ENCODE data around the gene SPATA1.
"Not testable (repeated sequence)": the region's sequence is repeated elsewhere in the genome, so short reads cannot be mapped to it uniquely, and the experiment has no call there.

Gene SPATA1

DNA sequence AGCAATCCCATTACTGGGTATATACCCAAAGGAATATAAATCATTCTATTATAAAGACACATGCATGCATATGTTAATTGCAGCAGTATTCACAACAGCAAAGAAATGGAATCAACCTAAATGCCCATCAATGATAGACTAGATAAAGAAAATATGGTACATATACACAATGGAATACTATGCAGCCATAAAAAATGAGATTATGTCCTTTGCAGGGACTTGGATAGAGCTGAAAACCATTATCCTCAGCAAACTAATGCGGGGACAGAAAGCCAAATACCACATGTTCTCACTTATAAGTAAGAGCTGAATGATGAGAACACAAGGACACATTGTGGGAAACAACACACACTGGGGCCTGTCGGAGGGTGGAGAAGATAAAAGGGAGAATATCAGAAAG, 88.8 kb downstream of the SPATA1 start:
- DNase-seq (ENCODE audit: low spot score), result not testable (repeated sequence)

DNA sequence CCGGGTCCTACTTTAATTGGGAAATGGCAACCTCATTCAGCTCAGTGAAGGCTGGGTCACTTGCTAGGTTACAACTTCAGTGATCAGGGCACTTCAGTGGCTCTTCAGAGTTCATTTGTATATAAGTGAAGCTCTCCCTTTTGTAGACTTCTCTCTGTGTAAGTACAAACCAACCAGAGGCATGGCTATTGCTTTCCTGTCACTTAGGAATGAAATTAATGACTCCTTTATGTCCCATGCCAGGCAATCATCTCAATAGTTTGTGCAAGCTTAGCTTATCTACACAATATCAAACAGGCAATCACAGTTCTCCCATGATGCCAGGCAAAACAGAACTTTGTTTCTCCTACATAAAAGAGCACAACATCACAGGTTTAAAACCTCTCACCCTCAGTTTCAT, 90.8 kb downstream of the SPATA1 start:
- DNase-seq (ENCODE audit: low spot score), result no peak

DNA sequence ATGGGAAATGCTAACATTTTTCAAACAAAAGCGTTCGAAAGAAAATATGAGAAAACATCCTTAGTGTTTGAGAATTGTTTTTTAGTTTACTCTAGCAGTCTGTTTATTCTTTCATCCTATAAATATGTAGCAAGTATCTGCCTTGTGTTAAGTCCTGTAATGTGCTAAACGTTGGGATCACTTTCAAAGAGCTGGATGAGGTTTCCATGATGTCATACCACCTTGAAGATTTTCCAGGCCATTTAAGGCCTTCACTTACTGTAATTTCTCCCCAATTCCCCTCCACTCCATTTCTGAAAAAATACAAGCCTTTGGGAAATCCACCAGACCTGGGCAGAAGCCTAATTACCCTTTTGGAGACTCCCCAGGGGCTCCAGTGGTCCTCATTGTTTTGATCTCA, 92.2 kb downstream of the SPATA1 start:
- no peak for DNase-seq (ENCODE audit: low spot score)

DNA sequence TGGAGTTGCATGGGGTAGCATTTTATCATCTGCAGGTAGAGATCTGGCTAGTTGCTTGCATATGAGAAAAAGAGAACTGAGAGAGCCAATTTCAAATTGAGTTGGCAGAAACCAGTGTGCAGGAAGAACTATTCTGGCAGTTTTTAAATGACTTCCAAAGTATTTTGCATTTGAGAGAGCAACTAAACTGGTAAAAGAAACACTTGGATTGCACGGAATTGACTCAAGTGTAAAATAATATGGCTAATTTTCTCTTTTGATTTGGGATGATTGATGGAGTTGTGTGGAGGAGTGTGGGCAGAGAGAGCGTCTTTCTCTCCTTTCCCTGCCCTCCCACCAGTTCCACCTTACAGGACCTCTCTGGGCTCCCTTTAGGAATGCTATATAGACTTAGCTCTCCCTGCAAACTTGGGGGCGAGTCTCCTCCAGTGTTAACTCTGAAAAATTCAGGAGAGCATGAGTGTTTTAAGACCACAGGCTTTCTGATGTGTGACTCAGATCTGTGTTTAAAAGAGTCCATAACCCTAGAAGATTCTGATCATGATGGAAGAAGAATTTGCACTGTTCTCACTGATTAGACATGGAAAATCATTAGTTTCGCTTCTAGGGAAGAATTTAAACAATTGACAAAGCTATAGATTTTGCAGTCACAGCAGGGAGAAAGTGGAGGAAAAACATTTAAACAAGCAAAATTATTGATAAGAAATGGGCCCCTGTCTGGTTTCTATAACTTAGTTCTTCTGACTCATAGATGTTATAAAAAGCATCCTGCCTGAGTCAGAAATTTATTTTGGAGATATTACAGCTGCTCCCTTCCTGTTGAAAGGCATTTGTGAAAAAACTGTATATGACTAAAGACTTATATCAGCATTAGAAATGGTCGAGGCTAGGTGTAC, 92.9 kb downstream of the SPATA1 start:
- DNase-seq (ENCODE audit: low spot score), result no peak

DNA sequence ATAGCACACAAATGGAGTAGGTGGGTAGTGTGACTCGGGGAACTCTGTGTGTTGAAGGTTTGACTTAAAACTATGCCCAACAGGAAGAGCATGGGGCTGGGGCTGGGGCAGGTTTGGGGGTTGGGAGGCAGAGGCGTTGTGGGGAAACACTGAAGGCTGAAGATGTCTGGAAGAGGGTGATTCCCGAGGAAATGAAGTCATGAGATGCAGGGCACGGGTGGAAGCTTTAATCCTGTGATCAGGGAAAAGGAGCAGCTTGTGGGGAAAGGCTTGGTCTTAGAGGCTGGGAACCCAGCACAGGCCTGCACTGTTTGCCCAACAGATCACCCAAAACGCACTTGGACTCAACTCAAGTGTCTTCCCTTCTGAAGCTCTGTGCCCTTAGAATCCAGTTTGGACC, 94.6 kb downstream of the SPATA1 start:
- DNase-seq (ENCODE audit: low spot score), result no peak

DNA sequence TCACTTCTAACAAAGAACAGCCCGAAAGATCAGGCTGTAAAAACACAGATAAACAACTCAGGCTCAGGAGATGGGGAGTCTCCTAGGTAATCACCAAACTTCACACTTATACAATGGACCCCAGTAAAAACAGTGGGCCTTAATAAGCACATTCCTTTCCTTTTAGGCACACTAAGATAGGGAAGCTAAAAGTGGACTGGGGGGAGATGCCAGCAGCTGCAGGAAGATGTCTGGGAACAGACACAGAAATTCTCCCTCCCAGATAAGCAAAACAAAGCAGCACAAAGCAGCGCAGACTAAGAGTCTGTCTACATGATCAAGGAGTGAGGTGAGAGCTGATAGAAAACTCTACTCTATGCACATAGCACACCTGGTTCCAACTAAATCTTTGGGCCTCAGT, 97.0 kb downstream of the SPATA1 start:
- DNase-seq (ENCODE audit: low spot score), result no peak

DNA sequence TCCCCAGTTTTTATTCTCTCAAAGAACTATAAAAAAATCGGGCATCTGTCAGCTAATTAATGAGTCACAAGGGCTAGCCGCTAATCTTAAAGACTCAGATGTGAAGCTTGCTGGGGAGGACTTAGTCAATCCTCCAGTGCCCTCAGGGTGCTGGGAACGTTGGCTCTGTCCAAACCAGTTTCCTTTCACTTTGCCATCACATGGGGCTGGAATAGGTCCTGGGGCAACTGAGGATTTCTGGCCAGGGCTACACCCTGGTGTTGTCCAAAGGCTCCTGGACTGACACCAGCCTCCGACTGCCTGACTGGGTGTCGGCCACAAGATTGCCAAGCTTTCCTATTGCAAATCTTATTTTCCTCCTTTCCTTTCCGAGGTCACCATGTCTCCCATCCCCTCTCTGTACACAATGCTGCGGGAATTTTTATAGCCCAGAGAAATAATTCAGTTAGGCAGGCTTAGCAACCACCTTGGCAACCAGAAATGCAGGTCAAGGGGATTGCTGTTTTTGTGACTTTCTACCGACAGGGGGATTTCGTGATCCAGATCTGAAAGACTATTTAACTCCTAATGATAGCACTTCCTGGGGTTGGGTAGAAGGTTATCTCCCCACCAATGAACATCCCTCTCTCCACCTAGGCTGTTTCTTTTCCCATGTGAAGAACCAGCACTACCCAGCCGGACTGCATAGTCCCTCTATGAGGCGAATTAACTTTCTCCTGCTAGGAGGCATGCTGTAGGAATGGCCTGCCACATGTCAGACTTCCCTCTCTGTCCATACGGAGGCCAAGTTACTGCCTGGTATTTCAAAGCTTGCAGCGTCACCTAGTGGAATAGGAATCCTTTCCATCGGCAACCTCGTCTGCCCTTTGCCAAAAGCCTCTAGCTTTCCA, 98.0 kb downstream of the SPATA1 start:
- no peak for DNase-seq (ENCODE audit: low spot score)

DNA sequence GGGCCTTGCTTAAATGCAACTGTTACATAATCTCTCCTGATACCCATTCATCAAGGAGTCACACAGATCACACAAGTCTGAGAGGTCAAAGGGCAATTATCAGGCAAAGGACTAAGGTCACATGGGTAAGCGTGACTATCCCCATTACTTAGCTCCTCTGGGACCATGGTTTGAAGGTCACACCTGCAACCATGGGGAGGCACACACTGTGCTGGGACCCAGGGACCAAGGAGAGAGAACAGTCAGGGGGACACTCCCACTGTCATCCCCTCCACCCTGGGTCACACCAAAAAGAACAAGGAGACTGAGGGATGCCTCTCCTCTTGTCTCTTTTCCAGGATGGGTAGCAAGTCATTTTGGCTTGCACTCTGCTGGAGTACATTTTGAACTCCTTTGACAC, 99.0 kb downstream of the SPATA1 start:
- DNase-seq (ENCODE audit: low spot score), result no peak

DNA sequence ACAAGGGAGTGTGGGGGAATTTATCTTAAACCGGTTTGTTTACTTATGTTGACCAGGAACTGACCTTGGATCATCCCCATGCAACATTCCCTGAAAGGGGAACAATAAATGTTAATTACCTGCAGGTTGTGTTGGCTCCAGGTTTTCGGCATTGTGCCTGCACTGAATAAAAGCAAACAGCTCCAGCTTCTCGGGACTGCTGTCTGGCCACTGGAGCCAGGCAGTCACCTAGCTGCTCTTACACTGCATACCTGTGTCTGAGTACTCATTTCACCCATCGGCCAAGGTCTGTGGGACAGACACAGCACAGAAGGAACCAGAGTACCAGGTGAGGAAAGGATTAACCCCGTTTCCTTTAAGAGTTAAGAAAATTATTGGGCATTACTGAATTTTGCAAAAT, 100.8 kb downstream of the SPATA1 start:
- DNase-seq (ENCODE audit: low spot score), result no peak

DNA sequence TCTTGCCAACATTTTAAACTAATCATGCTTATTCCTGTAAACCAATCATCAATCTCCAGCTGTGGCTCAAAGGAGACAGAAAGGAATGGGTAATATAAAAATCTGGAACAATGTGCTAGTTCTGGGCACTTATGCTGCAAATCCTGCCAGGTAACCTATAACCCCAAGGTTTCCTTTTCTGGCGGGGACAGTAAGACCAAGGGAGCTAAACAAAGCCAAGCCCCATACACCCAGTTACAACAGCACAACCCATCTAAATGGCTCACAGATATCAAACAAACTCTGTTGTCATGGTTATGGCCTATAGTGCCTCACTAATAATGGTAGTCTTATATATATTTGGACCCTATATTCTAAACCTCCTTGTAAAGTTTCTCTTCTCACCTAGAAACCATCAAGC, 104.9 kb downstream of the SPATA1 start:
- no peak for DNase-seq (ENCODE audit: low spot score)

DNA sequence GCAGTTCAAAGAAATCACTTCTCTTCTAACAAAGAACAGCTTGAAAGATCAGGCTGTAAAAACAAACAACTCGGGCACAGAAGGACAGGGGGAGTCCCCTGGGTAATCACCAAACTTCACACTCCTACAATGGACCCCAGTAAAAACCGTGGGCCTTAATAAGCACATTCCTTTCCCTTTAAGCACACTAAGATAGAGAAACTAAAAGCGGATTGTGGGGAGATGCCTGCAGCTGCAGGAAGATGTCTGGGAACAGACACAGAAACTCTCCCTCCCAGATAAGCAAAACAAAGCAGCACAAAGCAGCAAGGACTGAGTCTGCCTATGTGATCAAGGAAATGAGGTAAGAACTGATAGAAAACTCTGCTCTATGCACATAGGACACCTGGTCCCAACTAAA, 105.6 kb downstream of the SPATA1 start:
- no peak for DNase-seq (ENCODE audit: low spot score)

DNA sequence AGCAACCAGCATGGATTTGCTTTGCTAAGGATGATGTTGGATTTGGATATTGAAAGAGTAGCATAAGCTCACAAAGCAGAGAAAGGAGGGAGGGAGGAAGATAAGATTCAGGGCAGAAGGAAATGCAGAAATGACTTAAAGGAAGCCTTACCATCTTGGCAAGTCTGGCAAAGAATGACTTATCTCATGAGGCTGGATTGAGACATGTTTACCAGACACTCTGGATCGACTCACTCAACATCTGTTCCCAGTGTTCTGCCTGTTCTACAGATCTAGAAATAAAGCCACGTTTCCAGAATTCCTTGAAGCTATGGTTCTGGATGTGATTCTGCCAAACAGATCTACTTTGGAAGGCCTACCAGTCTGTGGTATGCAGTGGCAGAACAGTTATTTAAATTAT, 106.8 kb downstream of the SPATA1 start:
- no peak for DNase-seq (ENCODE audit: low spot score)

DNA sequence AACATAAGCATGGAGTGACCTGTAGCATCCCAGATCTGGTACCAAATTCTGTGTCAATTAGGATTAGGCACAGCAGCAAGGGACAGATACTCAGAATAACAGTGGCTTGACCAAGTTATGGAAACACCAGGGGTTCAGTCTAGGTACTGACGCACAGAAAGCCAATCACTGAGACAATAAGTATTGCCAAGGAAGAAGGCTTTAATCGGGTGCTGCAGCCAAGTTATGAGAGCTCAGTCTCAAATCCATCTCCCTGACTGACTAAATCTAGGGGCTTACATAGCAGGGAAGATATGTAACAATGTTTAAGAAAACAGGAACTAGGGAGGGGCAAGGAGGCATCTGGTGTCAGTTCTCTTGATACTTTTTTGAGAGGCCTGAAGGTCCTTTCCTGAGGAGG, 107.7 kb downstream of the SPATA1 start:
- DNase-seq (ENCODE audit: low spot score), result no peak

DNA sequence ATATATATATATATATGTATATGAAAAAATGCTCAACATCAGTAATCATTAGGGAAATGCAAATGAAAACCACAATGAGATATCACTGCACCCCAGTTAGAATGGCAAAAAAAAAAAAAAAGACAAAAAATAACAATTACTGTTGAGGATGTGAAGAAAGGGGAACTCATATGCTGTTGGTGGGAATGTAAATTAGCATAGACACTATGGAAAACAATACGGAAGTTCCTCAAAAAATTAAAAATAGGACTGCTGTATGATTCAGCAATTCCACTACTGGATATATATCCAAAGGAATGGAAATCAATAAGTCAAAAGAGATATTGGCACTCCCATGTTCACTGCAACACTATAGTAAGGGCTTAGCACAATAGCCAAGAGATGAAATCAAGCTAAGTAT, 109.6 kb downstream of the SPATA1 start:
- no peak for DNase-seq (ENCODE audit: low spot score)

Measured in globus pallidus (tissue), 1 donor.